SK-N-MC (cell line): ENCODE measurements around the gene PDZRN4.

Experiments used
- EZH2 ChIP-seq: fragments of 200-600 bp; sonication (generic); IDR thresholded peaks from one replicate; pipeline ENCODE4 v1.6.1; 2017; ENCODE audit warnings: antibody characterized with exemption
- FOXP2 ChIP-seq: optimal IDR thresholded peaks from 2 replicates; pipeline ENCODE3; 2011; ENCODE audit warnings: mild to moderate bottlenecking, moderate library complexity; ENCODE audit not compliant: insufficient read depth; ENCODE audit errors: extremely low read length, control extremely low read depth
- POLR2AphosphoS5 ChIP-seq: IDR thresholded peaks from 2 replicates; pipeline ENCODE4 v1.6.1; 2012; ENCODE audit warnings: mild to moderate bottlenecking, low read depth, low read length, borderline replicate concordance

DNA sequence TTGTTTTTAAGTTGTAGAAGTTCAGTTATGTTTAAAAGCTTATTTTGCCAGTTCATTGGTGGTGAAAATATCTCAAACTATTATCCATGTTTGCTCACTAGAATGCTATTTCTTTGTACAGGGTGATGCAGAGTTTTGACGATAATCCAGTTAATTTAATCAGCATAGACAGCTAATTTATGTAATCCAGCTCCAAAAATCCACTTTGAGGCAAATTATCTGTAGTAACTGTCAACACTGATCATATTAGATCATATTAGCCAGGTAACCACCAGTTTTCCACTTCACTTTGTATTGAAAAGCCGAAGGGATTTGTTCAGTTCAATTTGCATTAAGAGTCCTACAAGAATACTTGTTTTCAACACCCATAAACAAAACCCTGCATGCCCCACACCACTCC, 378.6 kb downstream of the PDZRN4 start:
- TF ChIP-seq POLR2AphosphoS5 (no peak), EZH2 (no peak), FOXP2 (no peak)
